HEK293T (cell line): ENCODE measurements around the gene PCYT1A.

Experiments used
- CTCF ChIA-PET: fragments of 350-600 bp; formaldehyde crosslinking; extraction: SDS; loops from one replicate; lab custom pipeline; 2021; ENCODE audit warnings: antibody characterized with exemption, inconsistent platforms; lab: Yijun Ruan, JAX
- POLR2A ChIA-PET: fragments of 350-600 bp; formaldehyde crosslinking; extraction: SDS; loops from one replicate; lab custom pipeline; 2020; ENCODE audit warnings: antibody characterized with exemption, inconsistent platforms; lab: Yijun Ruan, JAX
- DNase-seq: peaks from one replicate; pipeline ENCODE4 v3.0.0; 2012; ENCODE audit warnings: mixed read lengths; ENCODE audit errors: extremely low spot score
- ARNT ChIP-seq: fragments of 450-650 bp; IDR thresholded peaks from 2 replicates; pipeline ENCODE4 v1.6.1; 2017; ENCODE audit warnings: mild to moderate bottlenecking
- BHLHE40 ChIP-seq: fragments of 450-650 bp; IDR thresholded peaks from 2 replicates; pipeline ENCODE4 v1.6.1; 2016; ENCODE audit warnings: mild to moderate bottlenecking, moderate library complexity, borderline replicate concordance
- CTBP1 ChIP-seq: fragments of 450-650 bp; IDR thresholded peaks from 2 replicates; pipeline ENCODE4 v1.6.1; 2016; ENCODE audit warnings: borderline replicate concordance
- ELF4 ChIP-seq: fragments of 450-650 bp; IDR thresholded peaks from 2 replicates; pipeline ENCODE4 v1.6.1; 2017; ENCODE audit warnings: antibody characterized with exemption
- FOXA1 ChIP-seq: fragments of 450-650 bp; IDR thresholded peaks from 2 replicates; pipeline ENCODE4 v1.6.1; 2016; ENCODE audit warnings: mild to moderate bottlenecking
- FOXK2 ChIP-seq: fragments of 450-650 bp; IDR thresholded peaks from 2 replicates; pipeline ENCODE4 v1.6.1; 2016; ENCODE audit warnings: mild to moderate bottlenecking
- FOXM1 ChIP-seq: fragments of 450-650 bp; IDR thresholded peaks from 2 replicates; pipeline ENCODE4 v1.6.1; 2017; ENCODE audit warnings: mild to moderate bottlenecking, borderline replicate concordance
- HDGF ChIP-seq: fragments of 450-650 bp; IDR thresholded peaks from 2 replicates; pipeline ENCODE4 v1.6.1; 2017; ENCODE audit warnings: antibody characterized with exemption, borderline replicate concordance
- L3MBTL2 ChIP-seq: fragments of 450-650 bp; conservative IDR thresholded peaks from 2 replicates; pipeline ENCODE4 v1.6.1; 2016; ENCODE audit warnings: mild to moderate bottlenecking
- LEF1 ChIP-seq: fragments of 450-650 bp; IDR thresholded peaks from 2 replicates; pipeline ENCODE4 v1.6.1; 2017; ENCODE audit warnings: mild to moderate bottlenecking, borderline replicate concordance
- NFRKB ChIP-seq: fragments of 450-650 bp; IDR thresholded peaks from 2 replicates; pipeline ENCODE4 v1.6.1; 2016; ENCODE audit warnings: mild to moderate bottlenecking, moderate library complexity
- PKNOX1 ChIP-seq: fragments of 450-650 bp; IDR thresholded peaks from 2 replicates; pipeline ENCODE4 v1.6.1; 2016
- SUZ12 ChIP-seq: fragments of 450-650 bp; IDR thresholded peaks from 2 replicates; pipeline ENCODE4 v1.6.1; 2016; ENCODE audit warnings: mild to moderate bottlenecking
- TARDBP ChIP-seq: fragments of 450-650 bp; IDR thresholded peaks from 2 replicates; pipeline ENCODE4 v1.6.1; 2016
- ZNF384 ChIP-seq: fragments of 450-650 bp; IDR thresholded peaks from 2 replicates; pipeline ENCODE4 v1.6.1; 2016

PCYT1A gene

GRCh38 chr3:196220991-196221390, 66.5 kb downstream of the PCYT1A start:
- DNase-seq: no peak
- TF ChIP-seq ARNT (no peak), CTBP1 (no peak), FOXK2 (no peak), L3MBTL2 (no peak)
- ChIA-PET POLR2A (no interaction called here), CTCF (interaction anchor here (0.6 kb wide), 1 partner anchor 14 kb away, joined by 3 read pairs; no protein-coding TSS in a partner anchor)

- no peak for DNase-seq
- ChIA-PET POLR2A (no interaction called here), CTCF (interaction anchor here (0.6 kb wide), 1 partner anchor 14 kb away, joined by 3 read pairs; no protein-coding TSS in a partner anchor)
- TF ChIP-seq FOXK2: no peak
- no peak for TF ChIP-seq ZNF384
- TF ChIP-seq BHLHE40: no peak
- no peak for TF ChIP-seq HDGF
Observed at GRCh38 chr3:196220587-196220986, 66.9 kb downstream of the PCYT1A start.

DNA sequence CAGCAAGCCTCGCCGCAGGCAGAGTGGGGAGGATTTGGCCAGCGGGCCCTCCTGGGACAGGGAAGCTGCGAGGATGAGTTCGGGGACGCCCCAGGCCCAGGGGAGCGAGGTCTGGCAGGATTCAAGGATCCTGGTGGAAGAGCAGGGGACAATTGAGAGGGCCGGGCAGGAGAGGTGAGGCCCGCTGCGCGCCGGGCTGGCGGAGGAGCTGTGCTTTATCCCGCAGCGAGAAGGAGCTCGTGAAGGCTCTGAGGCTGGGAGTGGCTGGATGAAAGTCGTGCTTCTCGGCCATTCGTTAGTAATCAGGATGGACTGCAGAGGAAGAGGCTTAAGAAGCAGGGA, 67.6 kb downstream of the PCYT1A start:
- no peak for DNase-seq
- POLR2A ChIA-PET: no interaction called here
- TF ChIP-seq NFRKB: no peak
- CTCF ChIA-PET: no interaction called here

- TF ChIP-seq FOXA1 (no peak), SUZ12 (no peak), ARNT (no peak), LEF1 (no peak), FOXK2 (no peak), CTBP1 (no peak), NFRKB (no peak), ZNF384 (no peak), PKNOX1 (no peak), ELF4 (no peak), L3MBTL2 (no peak)
- ChIA-PET POLR2A (no interaction called here), CTCF (no interaction called here)
- DNase-seq: no peak
Observed at GRCh38 chr3:196219194-196219969, 68.1 kb downstream of the PCYT1A start.

GRCh38 chr3:196218155-196218712, 69.3 kb downstream of the PCYT1A start:
- ChIA-PET CTCF (interaction anchor here (0.6 kb wide), 1 partner anchor 266 kb away, joined by 3 read pairs; no protein-coding TSS in a partner anchor), POLR2A (no interaction called here)
- DNase-seq: no peak
- no peak for TF ChIP-seq FOXM1
- no peak for TF ChIP-seq FOXA1

GRCh38 chr3:196217307-196218154, 70.0 kb downstream of the PCYT1A start:
- no peak for TF ChIP-seq ZNF384
- TF ChIP-seq FOXA1: no peak
- TF ChIP-seq FOXM1: no peak
- no peak for TF ChIP-seq CTBP1
- TF ChIP-seq SUZ12: no peak
- TF ChIP-seq BHLHE40: no peak
- TF ChIP-seq FOXK2: no peak
- no peak for TF ChIP-seq NFRKB
- TF ChIP-seq PKNOX1: no peak
- no peak for TF ChIP-seq L3MBTL2
- no peak for TF ChIP-seq HDGF
- TF ChIP-seq ELF4: no peak
- no peak for TF ChIP-seq LEF1
- no peak for TF ChIP-seq TARDBP
- POLR2A ChIA-PET: no interaction called here
- DNase-seq: no peak
- CTCF ChIA-PET: interaction anchor here (0.6 kb wide), 1 partner anchor 267 kb away, joined by 3 read pairs; no protein-coding TSS in a partner anchor

GRCh38 chr3:196216681-196217211, 70.8 kb downstream of the PCYT1A start:
- TF ChIP-seq HDGF: no peak
- no peak for TF ChIP-seq L3MBTL2
- TF ChIP-seq NFRKB: no peak
- no peak for TF ChIP-seq TARDBP
- no peak for TF ChIP-seq SUZ12
- no peak for TF ChIP-seq FOXA1
- ChIA-PET POLR2A (no interaction called here), CTCF (no interaction called here)
- DNase-seq: no peak
